IMR-90 (cell line): ENCODE results near the gene ANP32D.

ENCODE experiments used
- CEBPB ChIP-seq: IDR thresholded peaks from 2 replicates; pipeline ENCODE4 v1.6.1; 2012; ENCODE audit warnings: low read depth, low read length, improper control_type of control experiment
- CTCF ChIP-seq: conservative IDR thresholded peaks from 2 replicates; pipeline ENCODE4 v1.5.1; 2012; ENCODE audit warnings: mild to moderate bottlenecking, low read depth, low read length, improper control_type of control experiment
- FOS ChIP-seq: fragments of 150-350 bp; IDR thresholded peaks from 2 replicates; pipeline ENCODE4 v1.6.1; 2016; ENCODE audit warnings: low read depth, low read length
- MAZ ChIP-seq: IDR thresholded peaks from 2 replicates; pipeline ENCODE4 v1.6.1; 2012; ENCODE audit warnings: low read depth, mild to moderate bottlenecking, low read length, improper control_type of control experiment, moderate library complexity, borderline replicate concordance
- POLR2A ChIP-seq: IDR thresholded peaks from 2 replicates; pipeline ENCODE4 v1.6.1; 2012; ENCODE audit warnings: mild to moderate bottlenecking, low read depth, low read length
- RCOR1 ChIP-seq: IDR thresholded peaks from 2 replicates; pipeline ENCODE4 v1.6.1; 2012; ENCODE audit warnings: mild to moderate bottlenecking, low read length, improper control_type of control experiment; ENCODE audit not compliant: insufficient replicate concordance

GRCh38 chr12:48510111-48510510, 37.8 kb downstream of the ANP32D start:
- TF ChIP-seq CTCF = no peak
- no peak for TF ChIP-seq POLR2A
- TF ChIP-seq CEBPB = no peak
- TF ChIP-seq MAZ = no peak
- TF ChIP-seq RCOR1 = no peak
- TF ChIP-seq FOS = no peak
